SK-N-SH (cell line): ENCODE data around the gene PRDM15. TPM values are rescaled to one million over a fixed set of nuclear protein-coding genes. Genes with fewer than 3 reads are reported as not detected.

Experiments
- CTCF ChIA-PET: fragments of 300-600, 350-600 bp; formaldehyde crosslinking; extraction: SDS; loops from one replicate; lab custom pipeline; 2021; lab: Yijun Ruan, JAX
- POLR2A ChIA-PET: fragments of 350-600 bp; sonication (Branson Sonifier 250); formaldehyde crosslinking; extraction: SDS; loops from one replicate; lab custom pipeline; 2020; ENCODE audit warnings: antibody characterized with exemption, inconsistent platforms; lab: Yijun Ruan, JAX
- DNase-seq: peaks from one replicate; pipeline ENCODE4 v3.0.0; 2012
- H2AFZ ChIP-seq: fragments of 200-600 bp; sonication (generic); 2 replicates; pipeline ENCODE4 v1.8.1; 2016; ENCODE audit warnings: antibody characterized with exemption, mild to moderate bottlenecking, low read depth
- H3F3A ChIP-seq: fragments of 200-600 bp; sonication (generic); replicated peaks from 2 replicates; pipeline ENCODE3; 2016; ENCODE audit warnings: antibody characterized with exemption, mild to moderate bottlenecking; ENCODE audit not compliant: insufficient read depth
- H3K27ac ChIP-seq, 2 experiments: fragments of 200-500 bp in 1 of 2; fragments of 200-600 bp in 1 of 2; sonication (Bioruptor generic) in 1 of 2; sonication (generic), shearing (Covaris generic) in 1 of 2; 2 replicates each; pipeline versions ENCODE4 v1.5.1 to v1.6.1; 2014 to 2016; ENCODE audit warnings: low read depth in 2 of 2, inconsistent platforms in 1 of 2, low read length in 1 of 2, mild to moderate bottlenecking in 1 of 2, mixed read lengths in 1 of 2
- H3K27me3 ChIP-seq: fragments of 200-600 bp; sonication (generic), shearing (Covaris generic); 2 replicates; pipeline ENCODE4 v1.6.1; 2016; ENCODE audit warnings: mixed run types; ENCODE audit not compliant: insufficient read depth
- H3K36me3 ChIP-seq, 2 experiments: fragments of 200-500 bp in 1 of 2; fragments of 200-600 bp in 1 of 2; sonication (Bioruptor generic) in 1 of 2; sonication (generic) in 1 of 2; replicated peaks in 1 of 2; 2 replicates each; pipeline versions ENCODE3 to v1.5.1; 2014 to 2016; ENCODE audit warnings: low read length in 1 of 2, mild to moderate bottlenecking in 1 of 2; ENCODE audit not compliant: insufficient read depth in 2 of 2, control insufficient read depth in 1 of 2
- H3K4me1 ChIP-seq, 2 experiments: fragments of 200-500 bp in 1 of 2; fragments of 200-600 bp in 1 of 2; sonication (Bioruptor generic) in 1 of 2; sonication (generic), shearing (Covaris generic) in 1 of 2; 2 replicates each; pipeline versions ENCODE4 v1.5.1 to v1.6.1; 2014 to 2016; ENCODE audit warnings: low read depth in 1 of 2, low read length in 1 of 2, mixed run types in 1 of 2; ENCODE audit not compliant: insufficient read depth in 2 of 2, control insufficient read depth in 1 of 2
- H3K4me2 ChIP-seq: fragments of 200-600 bp; sonication (generic), shearing (Covaris generic); 2 replicates; pipeline ENCODE4 v1.6.1; 2017; ENCODE audit warnings: mixed run types
- H3K4me3 ChIP-seq, 2 experiments: fragments of 200-500 bp in 1 of 2; fragments of 200-600 bp in 1 of 2; sonication (Bioruptor generic) in 1 of 2; sonication (generic), shearing (Covaris generic) in 1 of 2; 2 replicates each; pipeline versions ENCODE4 v1.5.1 to v1.8.1; 2014 to 2016; ENCODE audit warnings: low read depth in 2 of 2, inconsistent platforms in 1 of 2, low read length in 1 of 2, mild to moderate bottlenecking in 1 of 2, mixed read lengths in 1 of 2, moderate library complexity in 1 of 2
- H3K79me2 ChIP-seq: fragments of 200-600 bp; sonication (generic); 2 replicates; pipeline ENCODE4 v1.8.1; 2017; ENCODE audit warnings: mild to moderate bottlenecking; ENCODE audit not compliant: insufficient read depth
- H3K9ac ChIP-seq: fragments of 200-600 bp; sonication (generic); 2 replicates; pipeline ENCODE4 v1.6.1; 2017; ENCODE audit warnings: mixed run types
- H3K9me2 ChIP-seq: fragments of 200-600 bp; sonication (generic); 2 replicates; pipeline ENCODE4 v1.6.1; 2017; ENCODE audit warnings: mixed run types
- H3K9me3 ChIP-seq: fragments of 200-600 bp; sonication (generic); 2 replicates; pipeline ENCODE4 v1.6.1; 2017; ENCODE audit warnings: mixed run types, mild to moderate bottlenecking, moderate library complexity
- H4K20me1 ChIP-seq: fragments of 200-600 bp; sonication (generic); 2 replicates; pipeline ENCODE4 v1.6.1; 2017; ENCODE audit warnings: mild to moderate bottlenecking, mixed run types; ENCODE audit not compliant: insufficient read depth
- EP300 ChIP-seq, 2 experiments: IDR thresholded peaks; 2 replicates each; pipeline versions ENCODE4 v1.4.0 to v1.6.1; 2012; ENCODE audit warnings: borderline replicate concordance in 1 of 2, low read depth in 1 of 2, low read length in 1 of 2
- FOXJ3 ChIP-seq: sonication (generic); formaldehyde crosslinking; IDR thresholded peaks from 2 replicates; pipeline ENCODE4 v1.5.1; 2020; ENCODE audit warnings: mild to moderate bottlenecking, missing genetic modification reagents
- NFIC ChIP-seq: IDR thresholded peaks from 2 replicates; pipeline ENCODE4 v1.4.0; 2012; ENCODE audit warnings: borderline replicate concordance
- RAD21 ChIP-seq: IDR thresholded peaks from 2 replicates; pipeline ENCODE4 v1.6.1; 2012; ENCODE audit warnings: mild to moderate bottlenecking, low read length
- RCOR1 ChIP-seq: fragments of 150-350 bp; IDR thresholded peaks from 2 replicates; pipeline ENCODE4 v1.6.1; 2017; ENCODE audit warnings: antibody characterized with exemption, low read length
- RXRA ChIP-seq: IDR thresholded peaks from 2 replicates; pipeline ENCODE4 v1.4.0; 2012; ENCODE audit warnings: low read depth, mild to moderate bottlenecking, borderline replicate concordance
- TEAD4 ChIP-seq: IDR thresholded peaks from 2 replicates; pipeline ENCODE4 v1.4.0; 2012; ENCODE audit warnings: mild to moderate bottlenecking, borderline replicate concordance; ENCODE audit not compliant: insufficient read depth
- WGBS: methylation state at CpG from one replicate; pipeline ENCODE4 v1.1.6; 2017; ENCODE audit warnings: low lambda C conversion rate; 5-methylcytosine and 5-hydroxymethylcytosine counted together
- polyA plus RNA-seq, 3 experiments: library from polyadenylated mRNA; depleted of rRNA; stranded (reverse); fragments of >200 nt; gene quantifications; 2 replicates each; pipeline ENCODE4 v1.2.3, GENCODE V29; 2012
- TF ChIP-seq, protein P1 (sequence below): IDR thresholded peaks from 2 replicates; pipeline ENCODE4 v1.4.0; 2012; ENCODE audit warnings: low read depth, borderline replicate concordance
- TF ChIP-seq, protein P2 (sequence below): fragments of 150-350 bp; IDR thresholded peaks from 2 replicates; pipeline ENCODE4 v1.6.1; 2016; ENCODE audit warnings: mild to moderate bottlenecking, low read depth, low read length
- TF ChIP-seq, protein P3 (sequence below): IDR thresholded peaks from 2 replicates; pipeline ENCODE4 v1.4.0; 2012; ENCODE audit warnings: low read depth
- TF ChIP-seq, protein P4 (sequence below): IDR thresholded peaks from 2 replicates; pipeline ENCODE4 v1.4.0; 2012; ENCODE audit warnings: low read depth, borderline replicate concordance

PRDM15 gene
- polyA plus RNA-seq, 1 of the 3 experiments (the other 2 are of a cell fraction) = 7.0 TPM

DNA sequence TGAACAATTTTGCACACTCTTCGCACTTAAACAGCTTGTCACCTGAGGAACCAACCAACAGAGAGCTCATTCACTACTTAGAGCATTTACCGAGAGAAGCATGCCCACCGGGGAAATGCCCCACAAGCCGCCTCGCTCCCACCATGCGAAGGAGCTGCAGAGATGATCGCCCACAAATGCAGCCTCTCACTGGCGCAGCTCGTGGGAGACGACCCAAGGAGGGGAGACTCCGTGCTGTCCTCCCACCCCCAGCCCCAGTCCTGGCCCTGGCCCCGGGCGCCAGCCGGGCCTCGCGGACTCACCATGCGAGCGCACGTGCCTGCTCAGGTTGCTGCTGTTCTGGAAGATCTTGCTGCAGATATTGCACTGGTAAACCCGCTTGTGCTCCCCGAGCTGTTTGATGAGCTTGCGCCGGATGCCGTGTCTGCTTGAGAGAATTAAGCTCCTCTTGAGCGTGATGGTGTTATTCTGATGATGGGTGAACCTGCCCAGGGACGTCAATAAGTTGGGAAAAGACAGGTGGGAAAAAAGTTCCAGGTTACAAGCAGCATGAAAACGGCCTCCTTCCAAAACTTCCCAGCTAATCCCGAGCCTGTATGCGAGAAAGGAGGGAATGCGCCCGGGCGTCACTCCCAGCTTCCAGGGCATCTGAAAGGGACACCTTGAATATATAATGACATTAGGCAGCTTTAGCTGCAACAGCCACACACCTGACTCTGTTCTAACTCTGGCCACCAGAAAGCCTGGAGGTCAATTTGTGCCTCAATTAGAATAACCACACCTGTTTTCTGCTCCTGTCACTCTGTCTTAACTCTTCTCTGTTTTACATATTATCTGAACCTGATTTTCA is 42.8 kb downstream of the PRDM15 start:
- Histone ChIP-seq H2AFZ (no peak overlapping the region), H3K4me3 (no peak overlapping the region), H4K20me1 (no peaks in the 10 kb centered on the region), H3K4me1 (no peaks in the 10 kb centered on the region), H3K27ac (no peak overlapping the region), H3K9ac (no peak overlapping the region), H3F3A (no peaks in the 10 kb centered on the region), H3K36me3 (peaks cover 20 to 38% of the 10 kb centered on the region in 2 experiments), H3K27me3 (no peaks in the 10 kb centered on the region), H3K9me2 (no peaks in the 10 kb centered on the region), H3K9me3 (peaks cover 5% of the 10 kb centered on the region; the same call in 1 of the 2 replicates), H3K79me2 (no peaks in the 10 kb centered on the region), H3K4me2 (no peak overlapping the region)
- CTCF ChIA-PET = interaction anchor here (0.7 to 1.6 kb wide), 3 partner anchors 16 to 309 kb away, joined by 3 to 4 read pairs (median 3); no protein-coding TSS in a partner anchor
- WGBS = 94% methylated on average over 14 of the region's 32 CpGs
- no peak for DNase-seq
- TF ChIP-seq, protein P1, sequence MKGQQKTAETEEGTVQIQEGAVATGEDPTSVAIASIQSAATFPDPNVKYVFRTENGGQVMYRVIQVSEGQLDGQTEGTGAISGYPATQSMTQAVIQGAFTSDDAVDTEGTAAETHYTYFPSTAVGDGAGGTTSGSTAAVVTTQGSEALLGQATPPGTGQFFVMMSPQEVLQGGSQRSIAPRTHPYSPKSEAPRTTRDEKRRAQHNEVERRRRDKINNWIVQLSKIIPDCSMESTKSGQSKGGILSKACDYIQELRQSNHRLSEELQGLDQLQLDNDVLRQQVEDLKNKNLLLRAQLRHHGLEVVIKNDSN = no peak
- TF ChIP-seq RAD21 = no peak
- TF ChIP-seq TEAD4 = no peak
- no peak for TF ChIP-seq NFIC
- POLR2A ChIA-PET = no interaction called here

DNA sequence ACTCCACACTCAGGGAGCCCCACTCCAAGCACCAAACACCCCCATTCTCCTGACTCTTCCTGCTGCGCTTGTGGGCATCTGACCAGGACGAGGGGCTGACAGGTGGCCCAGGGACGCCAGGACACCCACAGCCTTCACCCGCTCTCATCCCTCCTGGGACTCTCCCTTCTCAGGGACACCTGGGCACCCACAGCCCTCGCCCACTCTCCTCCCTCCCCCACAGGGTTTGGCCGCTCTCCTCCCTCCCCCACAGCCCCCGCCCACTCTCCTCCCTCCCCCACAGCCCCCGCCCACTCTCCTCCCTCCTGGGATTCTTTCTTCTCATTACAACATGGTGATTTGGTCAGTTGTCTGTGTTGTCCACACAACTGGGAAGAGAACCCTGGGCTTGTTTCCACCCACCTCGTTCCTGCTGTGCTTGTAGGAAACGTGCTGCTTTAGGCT is 43.4 kb downstream of the PRDM15 start:
- Histone ChIP-seq H3K4me3 (no peak overlapping the region), H3K4me1 (no peaks in the 10 kb centered on the region), H3K79me2 (no peaks in the 10 kb centered on the region), H3K9me2 (no peaks in the 10 kb centered on the region), H3K9ac (no peak overlapping the region), H3K36me3 (peaks cover 14 to 34% of the 10 kb centered on the region in 2 experiments), H3K27me3 (no peaks in the 10 kb centered on the region), H3K27ac (no peak overlapping the region), H3K9me3 (peaks cover 4% of the 10 kb centered on the region; the same call in 1 of the 2 replicates), H3K4me2 (no peak overlapping the region), H2AFZ (no peak overlapping the region), H4K20me1 (no peaks in the 10 kb centered on the region), H3F3A (no peaks in the 10 kb centered on the region)
- no peak for DNase-seq
- CTCF ChIA-PET = interaction anchor here (0.7 kb wide), 1 partner anchor 309 kb away, joined by 3 read pairs; no protein-coding TSS in a partner anchor
- 94% methylated on average over 10 of the region's 10 CpGs for WGBS
- POLR2A ChIA-PET = no interaction called here
- TF ChIP-seq, protein P2, sequence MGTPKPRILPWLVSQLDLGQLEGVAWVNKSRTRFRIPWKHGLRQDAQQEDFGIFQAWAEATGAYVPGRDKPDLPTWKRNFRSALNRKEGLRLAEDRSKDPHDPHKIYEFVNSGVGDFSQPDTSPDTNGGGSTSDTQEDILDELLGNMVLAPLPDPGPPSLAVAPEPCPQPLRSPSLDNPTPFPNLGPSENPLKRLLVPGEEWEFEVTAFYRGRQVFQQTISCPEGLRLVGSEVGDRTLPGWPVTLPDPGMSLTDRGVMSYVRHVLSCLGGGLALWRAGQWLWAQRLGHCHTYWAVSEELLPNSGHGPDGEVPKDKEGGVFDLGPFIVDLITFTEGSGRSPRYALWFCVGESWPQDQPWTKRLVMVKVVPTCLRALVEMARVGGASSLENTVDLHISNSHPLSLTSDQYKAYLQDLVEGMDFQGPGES = no peak
- TF ChIP-seq RXRA (no peak), RAD21 (no peak), RCOR1 (no peak), EP300 (IDR thresholded peaks at IDR 0.05; ENCODE audit: borderline replicate concordance in 1 of 2, low read depth in 1 of 2, low read length in 1 of 2) (no peak), FOXJ3 (CRISPR knock-in tag) (no peak)
- TF ChIP-seq, protein P3, sequence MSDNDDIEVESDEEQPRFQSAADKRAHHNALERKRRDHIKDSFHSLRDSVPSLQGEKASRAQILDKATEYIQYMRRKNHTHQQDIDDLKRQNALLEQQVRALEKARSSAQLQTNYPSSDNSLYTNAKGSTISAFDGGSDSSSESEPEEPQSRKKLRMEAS = no peak
- TF ChIP-seq, protein P4, sequence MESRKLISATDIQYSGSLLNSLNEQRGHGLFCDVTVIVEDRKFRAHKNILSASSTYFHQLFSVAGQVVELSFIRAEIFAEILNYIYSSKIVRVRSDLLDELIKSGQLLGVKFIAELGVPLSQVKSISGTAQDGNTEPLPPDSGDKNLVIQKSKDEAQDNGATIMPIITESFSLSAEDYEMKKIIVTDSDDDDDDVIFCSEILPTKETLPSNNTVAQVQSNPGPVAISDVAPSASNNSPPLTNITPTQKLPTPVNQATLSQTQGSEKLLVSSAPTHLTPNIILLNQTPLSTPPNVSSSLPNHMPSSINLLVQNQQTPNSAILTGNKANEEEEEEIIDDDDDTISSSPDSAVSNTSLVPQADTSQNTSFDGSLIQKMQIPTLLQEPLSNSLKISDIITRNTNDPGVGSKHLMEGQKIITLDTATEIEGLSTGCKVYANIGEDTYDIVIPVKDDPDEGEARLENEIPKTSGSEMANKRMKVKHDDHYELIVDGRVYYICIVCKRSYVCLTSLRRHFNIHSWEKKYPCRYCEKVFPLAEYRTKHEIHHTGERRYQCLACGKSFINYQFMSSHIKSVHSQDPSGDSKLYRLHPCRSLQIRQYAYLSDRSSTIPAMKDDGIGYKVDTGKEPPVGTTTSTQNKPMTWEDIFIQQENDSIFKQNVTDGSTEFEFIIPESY = no peak
